NCI-H345 treated with DMSO at 0.1 percent for 48 hours (cell line): ENCODE results near the gene ATAD3A.

Source experiments
- DNase-seq: peaks from one replicate; lab custom pipeline; 2025; ENCODE audit not compliant: unreplicated experiment; lab: John Stamatoyannopoulos, UW

The ATAD3A gene

DNA sequence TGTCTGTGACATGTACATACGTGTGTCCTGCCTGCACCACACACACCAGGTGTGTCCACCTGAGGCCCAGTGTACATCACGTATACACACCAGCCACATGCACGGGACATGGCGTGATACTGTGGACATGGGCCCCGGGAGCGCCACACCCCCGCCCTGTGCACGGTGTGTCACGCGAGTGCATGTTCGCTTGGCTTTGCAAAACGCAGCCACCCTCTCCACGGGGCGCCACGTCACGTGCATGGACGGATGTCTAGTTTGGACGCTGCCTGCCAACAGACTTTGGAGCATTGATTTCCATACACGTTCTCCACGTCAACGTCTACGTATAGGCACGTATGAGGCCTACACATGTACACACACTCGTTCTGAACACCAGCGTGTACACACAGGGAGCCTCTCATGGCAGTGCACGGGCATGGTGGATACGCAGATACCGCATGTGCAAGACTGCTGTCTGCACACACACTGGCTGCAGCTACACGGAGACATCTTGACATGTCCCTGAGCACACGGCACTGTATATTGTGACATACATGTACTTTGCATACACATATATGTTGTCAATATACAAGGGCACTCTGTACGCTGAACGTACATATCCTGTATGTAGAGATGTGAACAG, 25.8 kb downstream of the ATAD3A start:
- no peak for DNase-seq

DNA sequence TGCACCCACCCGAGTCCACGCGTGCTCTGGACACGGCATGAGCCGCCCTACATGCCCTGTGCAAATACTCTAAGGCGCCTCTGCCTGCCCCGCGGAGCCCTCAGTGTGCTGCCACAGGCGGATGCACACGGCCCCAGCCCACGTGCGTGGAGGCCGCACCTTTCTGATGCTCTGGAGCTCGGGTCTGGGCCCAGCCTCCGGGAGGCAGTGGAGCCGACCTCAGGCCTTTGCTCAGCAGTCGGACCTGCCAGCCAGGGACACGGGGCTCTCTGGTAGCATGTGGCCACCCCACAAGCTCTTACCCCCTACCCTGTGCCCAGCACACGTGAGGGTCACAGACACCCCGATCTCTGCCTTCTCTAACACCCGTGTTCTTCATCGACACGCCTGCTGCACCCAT, 26.4 kb downstream of the ATAD3A start:
- no peak for DNase-seq

DNA sequence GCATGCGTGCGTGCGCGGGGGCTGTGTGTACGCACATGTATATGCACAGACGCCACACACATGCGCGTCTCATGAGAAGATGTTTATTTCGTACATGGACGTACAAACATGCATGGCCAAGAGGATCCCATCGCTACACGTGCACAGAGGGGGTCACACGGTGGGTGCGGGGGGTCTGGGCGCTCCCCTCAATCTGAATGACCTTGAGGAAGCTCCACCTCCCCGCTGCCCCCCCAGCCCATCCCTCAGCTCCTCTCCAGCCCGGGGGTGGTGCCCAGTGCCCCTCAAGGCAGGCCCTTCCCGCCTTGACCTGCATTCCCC, 27.0 kb downstream of the ATAD3A start:
- no peak for DNase-seq

DNA sequence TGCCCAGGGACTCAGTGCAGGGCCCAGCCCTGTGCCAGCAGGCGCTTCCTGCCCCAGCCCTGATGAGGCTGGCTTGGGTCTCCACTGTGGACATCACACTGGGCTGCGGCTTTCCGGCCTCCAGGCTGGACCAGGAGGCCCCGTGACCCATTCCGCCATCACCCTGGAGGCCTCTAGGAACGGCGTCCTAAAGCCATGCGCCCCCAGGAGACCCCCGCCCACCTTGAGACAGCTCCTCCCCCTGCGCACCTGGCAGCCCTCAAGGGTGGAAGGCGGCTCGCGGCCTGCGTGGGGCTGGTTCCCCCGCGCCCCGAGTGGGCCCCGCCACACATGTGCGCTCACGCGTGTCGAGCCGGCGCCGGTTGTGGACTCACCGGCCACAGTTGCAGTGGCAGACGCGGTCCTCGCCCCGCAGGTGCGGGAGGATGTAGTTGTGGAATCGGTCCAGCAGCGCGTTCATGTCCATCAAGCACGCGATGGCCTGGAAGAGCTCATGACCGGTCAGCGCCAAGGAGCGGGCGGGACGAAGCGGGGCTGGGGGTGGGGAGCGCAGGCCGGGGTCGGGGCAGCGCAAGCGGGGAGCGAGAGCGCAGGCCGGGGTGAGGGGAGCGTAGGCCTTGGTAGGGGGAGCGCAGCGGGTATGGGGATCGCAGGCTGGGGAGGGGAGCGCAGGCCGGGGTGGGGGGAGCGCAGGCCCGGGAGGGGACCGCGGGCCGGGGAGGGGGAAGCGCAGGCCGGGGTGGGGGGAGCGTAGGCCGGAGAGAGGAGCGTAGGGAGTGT, 27.5 kb downstream of the ATAD3A start:
- DNase-seq: no peak

DNA sequence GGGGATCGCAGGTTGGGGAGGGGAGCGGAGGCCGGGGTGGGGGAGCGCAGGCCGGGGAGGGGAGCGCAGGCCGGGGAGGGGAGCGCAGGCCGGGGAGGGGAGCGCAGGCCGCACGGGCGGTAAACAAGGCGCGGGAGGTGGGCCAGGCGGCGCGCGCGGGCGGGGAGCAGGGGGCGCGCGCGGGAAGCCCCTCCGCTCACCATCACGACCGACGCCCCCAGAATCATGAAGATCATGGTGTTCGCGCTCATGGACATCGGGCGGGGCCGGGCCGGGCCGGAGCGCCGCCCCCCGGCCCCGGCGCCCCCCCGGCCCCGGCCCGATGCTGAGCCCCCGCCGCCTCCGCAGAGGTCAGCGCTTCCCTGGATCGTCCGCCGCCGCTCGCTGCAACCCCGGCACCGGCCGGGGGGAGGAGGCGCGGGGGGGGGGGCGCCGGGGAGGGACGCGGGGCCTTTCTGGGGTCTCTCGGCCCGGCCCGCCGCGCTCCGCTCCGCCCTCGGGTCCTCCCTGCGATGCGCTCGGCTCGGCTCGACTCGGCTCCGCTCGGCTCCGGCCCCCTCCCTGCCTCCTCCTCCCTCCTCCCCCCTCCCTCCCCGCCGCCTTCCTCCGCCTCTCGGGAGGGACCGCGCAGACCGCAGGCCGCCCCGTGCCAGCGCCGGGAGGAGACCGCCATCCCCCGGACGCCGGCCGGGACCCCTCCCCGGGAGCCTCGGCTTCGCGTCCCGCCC, 28.3 kb downstream of the ATAD3A start, which contains the start of gene TMEM240:
Gene TMEM240 (minus strand): TSS at position 535 of the 728 bp plus-strand sequence. CDS start 278 bp downstream, at position 257.
- DNase-seq: no peak

DNA sequence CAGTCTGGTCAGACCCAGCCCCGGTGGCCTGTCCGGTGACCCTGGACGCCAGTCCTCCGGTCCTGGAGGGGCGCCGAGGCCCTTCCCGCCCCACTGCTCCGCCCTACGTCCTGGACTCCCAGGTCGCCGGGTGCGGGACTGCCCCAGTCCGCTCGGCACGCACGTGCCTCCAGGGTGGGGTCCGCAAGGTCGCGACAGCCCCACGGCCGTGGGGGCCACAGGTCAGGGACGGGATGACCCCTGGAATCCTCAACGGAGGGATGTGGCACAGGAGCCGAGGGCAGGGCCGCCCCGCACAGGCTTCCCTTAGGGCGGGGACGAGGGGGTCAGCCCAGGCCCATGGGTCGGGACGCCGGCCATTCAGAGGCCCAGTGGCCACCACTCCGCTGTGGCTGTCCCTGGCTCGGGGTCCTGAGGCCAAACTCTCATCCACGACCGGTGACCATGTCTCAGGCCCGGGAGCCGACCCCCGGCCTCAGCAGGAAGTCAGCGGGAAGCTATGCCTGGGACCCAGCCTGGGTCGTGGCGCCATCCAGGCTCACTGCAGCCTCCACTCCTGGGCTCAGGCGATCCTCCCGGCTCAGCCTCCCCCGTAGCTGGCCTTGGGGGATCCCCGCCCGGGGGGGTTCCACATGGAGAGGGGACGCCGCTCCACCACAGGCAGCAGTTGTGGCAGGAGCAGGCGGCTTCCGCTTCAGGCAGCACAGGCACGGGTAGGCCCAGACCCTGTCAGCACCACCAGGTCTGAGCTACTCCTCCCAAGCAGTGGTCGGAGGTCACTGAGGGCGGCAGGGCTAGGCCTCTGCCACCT, 29.1 kb downstream of the ATAD3A start:
- DNase-seq: no peak

DNA sequence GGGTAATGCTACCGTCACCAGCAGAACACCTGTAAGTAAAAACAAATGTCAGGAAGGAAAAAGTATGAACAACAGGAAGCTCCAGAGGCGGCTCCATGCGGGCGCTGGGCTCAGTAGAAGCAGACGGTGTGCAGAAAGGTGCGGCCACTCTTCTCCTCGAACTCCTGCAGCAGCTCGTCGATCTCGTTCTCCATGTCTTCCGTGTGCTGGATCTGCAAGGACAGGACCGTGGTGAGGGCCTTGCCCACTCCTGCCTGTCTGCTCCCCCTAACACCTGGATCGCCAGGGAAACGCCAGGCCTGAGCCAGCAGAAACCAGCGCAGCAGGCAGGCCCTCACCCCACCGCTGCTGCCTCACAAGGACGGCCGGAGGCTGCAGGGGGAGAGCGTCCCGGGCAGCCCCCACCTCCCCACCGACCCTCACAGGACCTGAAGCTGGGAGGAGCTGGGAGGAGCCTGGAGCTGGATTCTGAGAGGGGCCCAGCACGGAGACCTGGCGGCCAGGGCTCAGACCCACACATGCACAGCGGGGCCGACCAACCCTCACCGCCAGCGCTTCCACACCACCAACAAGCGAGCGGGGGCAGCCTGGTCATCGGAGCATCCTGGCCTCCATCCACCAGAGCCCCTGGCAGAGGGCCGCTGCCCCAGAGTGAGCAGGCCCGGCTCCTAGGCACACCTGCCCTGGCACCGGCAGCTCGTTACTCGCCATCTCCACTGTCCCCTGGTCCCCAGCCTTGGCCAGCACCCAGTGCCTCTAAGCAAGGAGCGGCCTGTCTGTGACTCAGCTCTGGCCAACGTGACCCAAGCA, 30.2 kb downstream of the ATAD3A start:
- DNase-seq: no peak

DNA sequence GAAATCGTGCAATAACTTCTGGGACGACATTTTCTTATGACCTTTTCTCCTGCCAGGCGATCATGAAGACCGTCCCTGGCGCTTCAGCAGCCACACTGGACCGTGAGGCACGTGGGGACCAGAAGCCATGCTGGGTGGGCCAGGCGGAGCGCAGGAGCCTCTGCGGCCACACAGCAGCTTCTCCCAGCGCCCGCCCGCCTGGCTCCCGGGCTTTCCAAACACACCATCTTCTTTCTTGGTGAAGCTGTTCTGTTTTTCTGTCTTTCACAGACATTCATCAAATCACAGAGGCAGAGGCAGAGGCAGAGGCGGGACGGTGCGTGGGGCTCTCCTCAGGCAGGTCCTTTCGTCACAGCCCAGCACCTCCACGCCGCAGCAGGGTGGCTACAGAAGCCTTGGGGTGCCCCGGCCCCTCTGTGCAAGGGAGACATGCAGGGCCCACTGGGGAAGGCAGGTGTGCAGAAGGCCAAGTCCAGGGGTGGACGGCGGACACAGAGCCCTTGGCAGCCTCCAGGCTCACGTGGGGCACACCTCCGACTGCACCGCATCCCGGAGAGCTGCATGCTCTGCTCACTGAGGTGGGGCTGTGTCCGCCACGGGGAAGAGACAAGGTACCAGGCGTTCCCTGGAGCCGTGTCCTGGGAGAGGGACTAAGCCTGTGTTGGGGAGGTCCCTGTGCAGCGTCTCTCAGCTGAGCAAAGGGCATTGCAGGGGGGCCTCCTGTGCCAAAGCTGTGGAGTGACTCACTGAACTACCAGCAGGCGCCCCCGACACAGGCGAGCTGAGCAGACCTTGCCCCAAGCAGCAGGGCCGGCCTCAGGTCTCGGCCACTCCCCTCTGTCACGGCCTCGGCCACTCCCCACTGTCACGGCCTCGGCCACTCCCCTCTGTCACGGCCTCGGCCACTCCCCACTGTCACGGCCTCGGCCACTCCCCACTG, 31.1 kb downstream of the ATAD3A start:
- no peak for DNase-seq

DNA sequence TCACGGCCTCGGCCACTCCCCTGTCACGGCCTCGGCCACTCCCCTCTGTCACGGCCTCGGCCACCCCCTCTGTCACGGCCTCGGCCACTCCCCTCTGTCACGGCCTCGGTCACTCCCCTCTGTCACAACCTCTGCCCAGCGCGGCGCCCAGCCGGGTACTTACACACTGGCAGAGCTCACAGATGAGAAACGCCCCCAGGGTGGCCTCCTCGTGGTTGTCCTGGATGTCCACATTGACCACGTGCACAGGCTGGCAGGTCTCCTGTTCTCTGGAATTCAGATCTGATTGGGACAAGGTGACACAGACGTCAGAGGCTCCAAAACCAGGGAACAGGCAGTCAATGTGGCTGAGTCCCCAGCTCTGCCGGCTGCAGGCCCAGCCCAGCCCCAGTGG, 31.7 kb downstream of the ATAD3A start:
- no peak for DNase-seq

DNA sequence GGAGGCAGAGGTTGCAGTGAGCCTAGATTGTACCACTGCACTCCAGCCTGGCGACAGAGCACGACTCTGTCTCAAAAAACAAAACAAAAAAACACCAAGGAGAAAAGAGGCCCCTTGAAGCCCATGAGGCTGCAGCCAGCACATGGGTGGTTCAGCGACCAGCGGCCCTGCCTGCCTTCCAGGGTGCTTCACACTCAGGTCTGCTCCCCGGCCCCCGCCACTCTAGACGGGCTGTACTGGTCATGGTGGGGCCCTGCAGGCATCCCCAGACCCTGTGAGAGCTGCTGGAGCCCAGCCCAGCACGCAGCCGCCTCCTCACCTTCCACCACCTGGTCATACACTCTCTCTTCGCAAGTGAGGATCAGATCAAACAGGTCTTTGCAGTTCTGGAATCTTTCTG, 32.6 kb downstream of the ATAD3A start:
- no peak for DNase-seq

DNA sequence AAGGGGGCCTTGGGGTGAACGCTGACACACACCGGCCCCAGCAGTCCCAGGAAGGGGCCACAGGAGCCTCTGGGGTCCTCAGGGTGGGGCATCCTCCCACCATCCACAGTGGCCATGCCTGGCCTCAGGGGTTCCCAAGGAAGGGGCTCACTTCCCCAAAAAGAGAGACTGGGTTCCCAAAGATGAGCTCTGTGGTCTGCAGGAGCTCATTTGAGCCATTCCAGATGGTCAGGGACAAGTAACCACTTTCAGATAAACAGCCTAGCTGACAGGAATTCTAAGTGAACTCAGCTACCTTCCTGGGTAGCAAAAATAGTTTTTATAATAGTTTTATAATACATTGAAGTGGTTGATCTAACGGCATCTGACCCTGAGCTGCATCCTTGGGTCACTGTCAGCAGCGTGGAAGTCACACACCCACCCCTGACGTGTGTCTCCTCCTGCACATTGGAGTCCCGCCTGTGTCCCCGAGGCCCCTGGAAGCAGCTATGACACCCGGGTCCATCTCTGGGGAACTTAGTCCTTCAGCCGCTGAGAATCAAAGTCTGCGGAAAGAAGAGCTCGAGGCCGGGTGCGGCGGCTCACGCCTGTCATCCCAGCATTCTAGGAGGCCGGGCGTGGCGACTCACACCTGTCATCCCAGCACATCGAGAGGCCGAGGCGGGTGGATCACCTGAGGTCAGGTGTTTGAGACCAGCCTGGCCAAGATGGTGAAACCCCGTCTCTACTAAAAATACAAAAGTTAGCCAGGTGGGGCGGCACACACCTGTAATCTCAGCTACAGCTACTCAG, 34.2 kb downstream of the ATAD3A start:
- no peak for DNase-seq

DNA sequence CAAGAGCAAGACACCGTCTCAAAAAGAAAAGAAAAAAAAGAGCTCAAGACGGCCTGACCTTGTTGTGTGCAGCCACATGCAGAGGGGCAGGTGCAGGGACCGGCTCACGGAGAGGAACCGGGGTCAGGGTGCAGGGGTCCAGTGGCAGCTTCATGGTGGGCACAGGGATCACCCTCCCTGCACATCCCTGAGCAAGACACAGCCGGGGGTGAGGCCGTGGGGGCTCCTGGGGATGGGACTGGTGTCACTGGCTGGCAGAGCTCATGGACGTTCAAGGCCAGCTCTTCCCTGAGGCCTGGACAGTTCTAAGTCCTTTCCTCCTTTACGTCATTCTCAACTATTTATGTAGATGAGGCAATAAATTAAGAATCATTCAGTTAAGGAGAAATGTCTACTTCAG, 35.0 kb downstream of the ATAD3A start:
- DNase-seq: no peak

DNA sequence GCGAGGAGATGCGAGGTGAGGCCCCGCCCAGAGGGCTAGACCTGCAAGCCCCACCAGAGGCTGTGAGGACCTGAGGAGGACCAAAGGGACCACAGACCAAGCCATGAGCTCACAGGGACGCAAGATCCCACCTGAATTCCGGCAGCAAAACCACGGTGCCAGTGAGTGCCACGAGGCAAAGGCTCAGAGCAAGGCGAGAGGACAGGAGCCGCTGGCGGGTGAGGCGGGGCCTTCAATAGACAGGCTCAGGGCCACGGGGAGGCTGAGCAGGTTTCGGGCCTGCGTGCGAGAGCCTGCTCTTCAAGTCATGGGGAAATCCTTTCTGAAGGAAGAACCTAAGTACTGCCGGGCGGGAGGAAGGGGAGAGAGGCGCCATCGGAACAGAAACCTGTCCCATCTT, 35.5 kb downstream of the ATAD3A start:
- no peak for DNase-seq

DNA sequence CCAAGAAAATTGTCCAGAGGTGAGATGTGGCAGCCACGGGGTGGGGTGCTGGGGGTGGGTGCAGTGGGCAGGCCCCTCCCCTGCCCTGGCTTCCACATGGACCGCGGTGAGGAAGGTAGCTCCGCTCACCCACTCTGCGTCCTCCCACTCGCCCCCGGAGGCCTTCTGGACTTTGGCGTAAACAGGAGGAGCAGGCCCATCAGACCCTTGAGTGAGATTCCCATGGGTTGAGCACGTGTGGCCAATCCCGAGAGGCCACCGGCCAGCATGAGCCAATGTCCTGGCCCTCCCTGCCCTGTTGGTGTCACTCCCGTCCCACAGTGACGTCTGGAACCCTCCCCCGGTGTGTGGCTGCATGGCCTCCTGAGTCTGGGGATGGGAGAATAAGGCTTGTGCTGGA, 36.6 kb downstream of the ATAD3A start:
- DNase-seq: no peak

DNA sequence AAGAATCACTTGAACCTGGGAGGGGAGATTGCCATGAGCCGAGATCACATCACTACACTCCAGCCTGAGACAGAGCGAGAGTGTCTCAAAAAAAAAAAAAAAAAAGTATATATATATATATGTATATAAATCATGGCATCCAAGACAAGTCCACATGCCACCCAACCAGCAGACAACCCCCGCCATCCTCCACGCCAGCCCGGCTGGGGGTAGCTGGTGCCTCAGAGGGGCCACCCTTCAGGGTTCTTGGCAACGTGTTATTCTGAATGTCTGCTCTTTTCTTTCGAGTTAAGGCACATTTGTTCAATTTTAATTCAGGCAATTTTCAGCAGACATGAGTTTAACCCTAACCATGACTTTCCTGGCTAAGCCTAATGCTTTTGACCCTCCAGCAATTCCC, 38.1 kb downstream of the ATAD3A start:
- DNase-seq: no peak

DNA sequence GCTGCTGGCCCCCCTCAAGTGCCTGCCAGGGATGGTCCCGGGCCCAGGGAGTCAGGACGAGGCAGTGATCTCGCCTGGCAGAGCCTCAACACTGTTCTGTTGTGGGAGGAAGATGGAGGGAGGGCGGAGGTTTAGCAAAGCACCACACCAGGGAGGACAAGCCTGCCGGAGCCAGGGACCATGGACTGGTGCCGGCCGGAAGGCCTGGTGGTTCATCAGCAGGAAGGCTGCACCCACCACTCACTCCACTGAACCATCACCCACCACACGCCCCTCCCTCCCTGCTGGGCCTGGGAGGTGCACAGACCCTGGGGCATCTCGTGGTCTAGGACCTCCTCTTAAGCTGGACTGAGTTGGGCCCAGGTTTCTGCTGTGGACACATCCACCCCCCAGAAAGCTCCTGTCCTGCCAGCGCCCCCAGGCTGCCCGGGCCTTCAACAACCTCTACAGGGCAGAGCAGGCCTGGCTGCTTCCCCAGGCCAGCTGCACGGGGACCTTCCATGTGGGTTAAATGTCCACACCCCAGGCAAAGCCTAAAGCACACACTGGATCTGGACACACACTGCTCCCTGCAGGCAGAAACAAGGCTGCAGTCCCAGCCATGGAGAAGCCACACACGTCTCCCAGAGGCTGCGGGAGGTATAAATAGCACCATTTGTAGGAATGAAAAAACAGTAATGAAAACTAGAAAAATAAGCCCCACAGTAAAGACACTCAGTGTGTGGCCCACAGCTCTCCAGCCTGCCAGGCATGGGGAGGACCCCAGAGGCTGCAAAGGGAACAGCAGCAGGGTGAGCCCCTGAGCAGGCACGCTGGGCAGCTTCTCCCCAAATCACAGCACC, 38.9 kb downstream of the ATAD3A start:
- DNase-seq: no peak

DNA sequence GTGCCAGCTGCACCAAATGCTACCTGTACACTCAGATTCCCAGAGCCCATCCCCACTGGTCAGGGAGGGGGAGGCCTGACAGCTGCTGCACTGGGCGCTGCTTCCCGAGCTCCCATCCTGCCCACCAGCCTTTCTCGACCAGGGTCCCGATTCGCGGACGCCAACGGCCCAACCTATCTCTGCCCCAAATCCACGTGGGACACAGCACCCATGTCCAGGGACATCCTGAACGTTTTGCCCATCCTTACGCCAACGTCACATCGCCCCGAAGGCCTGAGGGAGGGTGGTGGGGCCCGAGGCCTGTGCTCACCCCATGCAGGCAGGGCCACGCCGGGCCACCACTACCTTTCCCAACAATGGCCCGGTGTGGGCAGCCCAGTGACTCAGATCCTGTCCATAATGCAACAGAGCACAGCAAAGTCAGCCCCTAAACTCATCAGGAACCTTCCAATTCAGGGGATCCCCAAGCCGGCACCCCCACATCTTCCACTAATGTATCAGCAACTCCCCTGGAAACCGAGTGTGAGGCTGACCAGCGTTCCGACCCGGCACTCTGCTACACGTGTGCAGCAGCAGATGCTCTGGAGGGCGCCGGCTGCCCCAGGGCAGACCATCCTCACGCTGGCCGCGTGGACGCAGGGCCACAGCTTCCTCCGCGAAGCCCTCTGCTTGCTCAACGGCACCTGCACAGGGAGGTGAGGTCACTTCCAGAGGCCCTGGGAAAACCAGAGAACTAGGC, 39.7 kb downstream of the ATAD3A start:
- no peak for DNase-seq
